Thyroid gland (tissue), 4 donors: ENCODE data around the gene SENP2.

ENCODE experiments used
- CTCF ChIP-seq, 6 experiments: fragments of 200-600 bp in 3 of 6; fragments of 450-650 bp in 3 of 6; sonication (generic) in 3 of 6; IDR thresholded peaks; one replicate each; pipeline ENCODE4 v1.5.1; 2016 to 2019; ENCODE audit warnings: antibody characterized with exemption in 6 of 6, mild to moderate bottlenecking in 2 of 6, inconsistent platforms in 1 of 6, moderate library complexity in 1 of 6
- POLR2A ChIP-seq, 2 donors: fragments of 450-650 bp; IDR thresholded peaks; one replicate each; pipeline ENCODE4 v1.6.1; 2017; ENCODE audit warnings: antibody characterized with exemption in 2 of 2, mild to moderate bottlenecking in 2 of 2, moderate library complexity in 1 of 2

- TF ChIP-seq CTCF (IDR thresholded peaks at IDR 0.05): peak in 1 of 6 experiments; percentile 10
- peak; percentile 37 to 91 for TF ChIP-seq POLR2A (IDR thresholded peaks at IDR 0.05)
Measured at GRCh38 chr3:185585859-185586685, at the start of gene SENP2.
